Nephron (organoid): ENCODE measurements around the gene TIMM21.

Source experiments
- H3K27ac Mint-ChIP-seq, 3 experiments: 2 replicates each; pipeline ENCODE4 v1.8.0; 2020; ENCODE audit warnings: mixed read lengths in 3 of 3, mild to moderate bottlenecking in 2 of 3, moderate library complexity in 1 of 3
- H3K27me3 Mint-ChIP-seq: 2 replicates; pipeline ENCODE4 v1.8.0; 2021; ENCODE audit warnings: low read depth, mild to moderate bottlenecking, moderate library complexity, mixed read lengths
- H3K36me3 Mint-ChIP-seq: 2 replicates; pipeline ENCODE4 v1.8.0; 2020; ENCODE audit warnings: low read depth, mixed read lengths
- H3K4me1 Mint-ChIP-seq: 2 replicates; pipeline ENCODE4 v1.8.0; 2020; ENCODE audit warnings: mixed read lengths
- H3K4me3 Mint-ChIP-seq, 3 experiments: 2 replicates each; pipeline ENCODE4 v1.8.0; 2020; ENCODE audit warnings: mild to moderate bottlenecking in 3 of 3, mixed read lengths in 3 of 3, moderate library complexity in 2 of 3
- H3K9me3 Mint-ChIP-seq: 2 replicates; pipeline ENCODE4 v1.8.0; 2020; ENCODE audit warnings: mixed read lengths
- TF ChIP-seq, protein P1 (sequence below), 3 experiments: fragments of 200-600 bp; sonication (generic); IDR thresholded peaks; one replicate each; pipeline ENCODE4 v1.5.0; 2021; ENCODE audit warnings: antibody characterized with exemption in 3 of 3; ENCODE audit not compliant: unreplicated experiment in 3 of 3

The TIMM21 gene

GRCh38 chr18:74147779-74148542, at the start of gene TIMM21, which contains the start of gene FBXO15:
Gene TIMM21, plus strand, starts transcription at chr18:74148523. Its CDS starts 286 bp downstream, at chr18:74148809.
Gene FBXO15, minus strand, starts transcription at chr18:74147834. Its CDS starts 49 bp downstream, at chr18:74147785.
- no peaks in the 10 kb centered on the region for H3K9me3 Mint-ChIP-seq
- H3K4me1 Mint-ChIP-seq: peaks cover 58% of the 10 kb centered on the region
- peaks cover 11% of the 10 kb centered on the region for H3K36me3 Mint-ChIP-seq
- H3K4me3 Mint-ChIP-seq: peak within 1 kb of the TSS; percentile 91 to 98 (median 96)
- H3K27me3 Mint-ChIP-seq: peaks cover 3% of the 10 kb centered on the region
- H3K27ac Mint-ChIP-seq: peak within 1 kb of the TSS; percentile 98 to 99 (median 98)
- TF ChIP-seq, protein P1, sequence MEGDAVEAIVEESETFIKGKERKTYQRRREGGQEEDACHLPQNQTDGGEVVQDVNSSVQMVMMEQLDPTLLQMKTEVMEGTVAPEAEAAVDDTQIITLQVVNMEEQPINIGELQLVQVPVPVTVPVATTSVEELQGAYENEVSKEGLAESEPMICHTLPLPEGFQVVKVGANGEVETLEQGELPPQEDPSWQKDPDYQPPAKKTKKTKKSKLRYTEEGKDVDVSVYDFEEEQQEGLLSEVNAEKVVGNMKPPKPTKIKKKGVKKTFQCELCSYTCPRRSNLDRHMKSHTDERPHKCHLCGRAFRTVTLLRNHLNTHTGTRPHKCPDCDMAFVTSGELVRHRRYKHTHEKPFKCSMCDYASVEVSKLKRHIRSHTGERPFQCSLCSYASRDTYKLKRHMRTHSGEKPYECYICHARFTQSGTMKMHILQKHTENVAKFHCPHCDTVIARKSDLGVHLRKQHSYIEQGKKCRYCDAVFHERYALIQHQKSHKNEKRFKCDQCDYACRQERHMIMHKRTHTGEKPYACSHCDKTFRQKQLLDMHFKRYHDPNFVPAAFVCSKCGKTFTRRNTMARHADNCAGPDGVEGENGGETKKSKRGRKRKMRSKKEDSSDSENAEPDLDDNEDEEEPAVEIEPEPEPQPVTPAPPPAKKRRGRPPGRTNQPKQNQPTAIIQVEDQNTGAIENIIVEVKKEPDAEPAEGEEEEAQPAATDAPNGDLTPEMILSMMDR (IDR thresholded peaks at IDR 0.05; ENCODE audit: unreplicated experiment in 3 of 3): no peak

- Mint-ChIP-seq H3K9me3 (peaks cover 36% of the 10 kb centered on the region), H3K36me3 (peaks cover 12% of the 10 kb centered on the region), H3K27me3 (no peaks in the 10 kb centered on the region), H3K4me3 (no peak overlapping the region), H3K4me1 (peaks cover under 1% of the 10 kb centered on the region), H3K27ac (no peak overlapping the region)
- TF ChIP-seq, protein P1 (IDR thresholded peaks at IDR 0.05; ENCODE audit: unreplicated experiment in 3 of 3): no peak
Observed at GRCh38 chr18:74108460-74108859, 39.9 kb upstream of the TIMM21 start.

DNA sequence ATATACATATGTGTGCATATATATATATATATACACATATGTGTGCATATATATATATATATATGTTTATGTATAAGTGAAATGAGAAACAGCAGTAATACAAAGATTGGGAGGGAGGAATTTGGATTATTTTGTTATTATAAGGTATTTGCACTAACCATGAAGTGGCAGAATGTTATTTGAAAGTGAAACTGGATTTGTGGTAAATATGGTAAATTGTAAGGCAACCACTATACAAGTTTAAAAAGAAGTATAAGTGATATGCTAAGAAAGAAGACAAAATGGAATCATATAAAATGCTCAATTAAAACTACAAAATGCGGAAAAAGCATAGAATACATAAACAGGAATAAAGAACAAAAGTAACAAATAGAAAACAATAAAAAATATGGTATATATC, 38.2 kb upstream of the TIMM21 start:
- TF ChIP-seq, protein P1 (IDR thresholded peaks at IDR 0.05; ENCODE audit: unreplicated experiment in 3 of 3): no peak
- Mint-ChIP-seq H3K4me3 (no peak overlapping the region), H3K4me1 (peaks cover 17% of the 10 kb centered on the region), H3K9me3 (peaks cover 35% of the 10 kb centered on the region), H3K36me3 (peaks cover 16% of the 10 kb centered on the region), H3K27me3 (no peaks in the 10 kb centered on the region), H3K27ac (no peak overlapping the region)

DNA sequence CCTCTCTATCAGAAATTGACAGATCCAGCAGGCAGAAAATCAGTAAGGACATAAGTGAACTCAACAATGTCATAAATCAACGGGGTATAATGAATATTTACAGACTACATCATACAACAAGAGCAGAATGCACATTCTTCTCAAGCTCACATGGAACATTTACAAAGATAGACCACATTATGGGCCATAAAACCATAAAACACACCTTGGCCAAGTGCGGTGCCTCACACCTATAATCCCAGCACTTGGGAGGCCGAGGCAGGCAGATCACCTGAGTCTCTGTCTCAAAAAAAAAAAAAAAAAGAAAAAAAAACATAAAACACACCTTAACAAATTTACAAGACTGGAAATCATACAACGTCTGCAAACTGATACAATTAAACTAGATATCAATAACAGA, 37.3 kb upstream of the TIMM21 start:
- peaks cover 35% of the 10 kb centered on the region for H3K9me3 Mint-ChIP-seq
- TF ChIP-seq, protein P1 (IDR thresholded peaks at IDR 0.05; ENCODE audit: unreplicated experiment in 3 of 3): no peak
- peaks cover 16% of the 10 kb centered on the region for H3K36me3 Mint-ChIP-seq
- H3K4me1 Mint-ChIP-seq: peaks cover 19% of the 10 kb centered on the region
- no peak overlapping the region for H3K4me3 Mint-ChIP-seq
- H3K27me3 Mint-ChIP-seq: no peaks in the 10 kb centered on the region
- H3K27ac Mint-ChIP-seq: no peak overlapping the region

DNA sequence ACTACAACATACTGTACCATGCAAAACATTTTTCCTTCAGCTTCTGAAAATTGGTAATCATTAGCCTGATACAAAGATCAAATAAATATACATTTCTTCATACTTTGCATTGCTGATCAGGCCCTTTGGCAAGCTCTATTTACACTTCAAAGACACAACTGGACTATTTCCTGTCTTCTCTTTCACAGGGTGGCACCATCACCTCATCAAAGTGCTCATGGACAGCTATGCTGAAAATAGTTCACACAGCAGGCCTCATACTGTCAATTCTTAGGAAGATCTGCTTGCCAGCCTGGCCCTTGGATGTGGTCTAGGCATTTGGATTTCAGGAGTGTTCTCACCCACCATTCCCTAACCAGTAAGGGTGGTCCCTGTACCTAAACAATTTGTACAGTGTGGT, 34.6 kb upstream of the TIMM21 start:
- Mint-ChIP-seq H3K27ac (peak overlapping the region in 1 of 3 experiments; percentile 46), H3K27me3 (no peaks in the 10 kb centered on the region), H3K4me3 (no peak overlapping the region), H3K36me3 (peaks cover 12% of the 10 kb centered on the region), H3K4me1 (peaks cover 23% of the 10 kb centered on the region), H3K9me3 (peaks cover 23% of the 10 kb centered on the region)
- TF ChIP-seq, protein P1 (IDR thresholded peaks at IDR 0.05; ENCODE audit: unreplicated experiment in 3 of 3): no peak

- H3K27me3 Mint-ChIP-seq: no peaks in the 10 kb centered on the region
- H3K4me3 Mint-ChIP-seq: no peak overlapping the region
- peaks cover 12% of the 10 kb centered on the region for H3K36me3 Mint-ChIP-seq
- peaks cover 23% of the 10 kb centered on the region for H3K4me1 Mint-ChIP-seq
- H3K9me3 Mint-ChIP-seq: peaks cover 19% of the 10 kb centered on the region
- H3K27ac Mint-ChIP-seq: peak overlapping the region; percentile 24 to 46 (median 24)
- TF ChIP-seq, protein P1 (IDR thresholded peaks at IDR 0.05; ENCODE audit: unreplicated experiment in 3 of 3): no peak
Observed at GRCh38 chr18:74114116-74114515, 34.2 kb upstream of the TIMM21 start.
